ENCODE results near the gene IGSF10.

DNA sequence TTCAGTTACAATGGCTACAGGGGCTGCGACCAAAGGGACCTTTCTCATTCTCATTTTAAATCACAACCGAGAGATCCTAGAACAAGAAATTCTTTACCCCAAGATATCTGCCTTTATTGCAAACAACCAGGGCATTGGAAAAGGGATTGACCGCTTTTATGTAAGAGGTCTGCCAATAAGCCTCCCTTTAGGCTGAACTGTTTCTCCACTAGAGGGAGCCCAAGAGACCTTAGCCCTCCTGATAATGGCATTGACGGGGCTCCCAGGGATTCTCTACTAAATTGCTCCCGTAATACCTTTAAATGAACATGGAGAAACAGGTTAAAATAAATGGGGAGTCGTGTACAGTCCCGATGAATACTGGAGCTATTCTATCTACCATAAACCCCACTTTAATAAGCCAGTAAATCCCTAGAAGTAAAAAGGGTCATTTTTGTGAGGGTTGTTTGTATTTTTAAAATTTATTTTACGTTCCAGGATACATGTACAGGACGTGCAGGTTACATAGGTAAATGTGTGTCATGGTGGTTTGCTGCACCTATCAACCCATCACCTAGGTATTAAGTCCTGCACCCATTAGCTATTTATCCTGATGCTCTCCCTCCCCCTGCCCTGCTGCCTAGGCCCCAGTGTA is 7.5 kb upstream of the IGSF10 start:
- TF ChIP-seq NFRKB (IDR thresholded peaks at IDR 0.05) (no peak), BHLHE40 (IDR thresholded peaks at IDR 0.05; ENCODE audit: borderline replicate concordance) (no peak), FOXA1 (IDR thresholded peaks at IDR 0.05) (no peak), PKNOX1 (IDR thresholded peaks at IDR 0.05) (no peak), ARNT (IDR thresholded peaks at IDR 0.05) (no peak), SP1 (IDR thresholded peaks at IDR 0.05) (no peak), TARDBP (IDR thresholded peaks at IDR 0.05) (no peak), SUZ12 (IDR thresholded peaks at IDR 0.05) (no peak), L3MBTL2 (conservative IDR thresholded peaks at IDR 0.05) (no peak), FOXK2 (IDR thresholded peaks at IDR 0.05) (no peak), FOXM1 (IDR thresholded peaks at IDR 0.05; ENCODE audit: borderline replicate concordance) (no peak), ELF4 (IDR thresholded peaks at IDR 0.05) (no peak), HDGF (IDR thresholded peaks at IDR 0.05; ENCODE audit: borderline replicate concordance) (no peak), ZNF384 (IDR thresholded peaks at IDR 0.05) (no peak)

All from HEK293T (cell line).